Endothelial cell of umbilical vein (primary cell): ENCODE measurements around the gene HSPBAP1. TPM values are rescaled to one million over a fixed set of nuclear protein-coding genes. Genes with fewer than 3 reads are reported as not detected.

Experiments used
- BruUV-seq: library from RNA; stranded (reverse); fragments of 400-500 nt; replicated peaks from 2 replicates; lab custom pipeline; 2021; lab: Mats Ljungman, UMichigan
- CTCF ChIA-PET: fragments of 300-600, 350-600 bp; sonication (Branson Sonifier 250); formaldehyde crosslinking; loops from one replicate; lab custom pipeline; 2021; ENCODE audit warnings: antibody characterized with exemption, inconsistent platforms; lab: Charles Lee
- POLR2A ChIA-PET: fragments of 300-600, 350-600 bp; sonication (Branson Sonifier 250); formaldehyde crosslinking; loops from one replicate; lab custom pipeline; 2021; ENCODE audit warnings: antibody characterized with exemption, inconsistent platforms; lab: Charles Lee
- DNase-seq: peaks from one replicate; pipeline ENCODE4 v3.0.0-alpha.2; 2011; ENCODE audit warnings: low read depth, low spot score
- FAIRE-seq: peaks from 2 replicates; lab custom pipeline; 2011; peaks lifted over from hg19 to GRCh38; lab: Jason Lieb, UNC
- H2AFZ ChIP-seq: 2 replicates; pipeline ENCODE4 v1.6.0; 2012; ENCODE audit warnings: low read depth, low read length, control low read depth, inconsistent platforms
- H3K27ac ChIP-seq: 2 replicates; pipeline ENCODE4 v1.5.1; 2011; ENCODE audit warnings: low read depth, mild to moderate bottlenecking, control low read depth, low read length, moderate library complexity; ENCODE audit not compliant: insufficient read depth
- H3K27me3 ChIP-seq, 2 experiments: 2 replicates each; pipeline versions ENCODE4 v1.6.0 to v1.6.1; 2011; ENCODE audit warnings: low read length in 2 of 2, mixed read lengths in 1 of 2; ENCODE audit not compliant: control insufficient read depth in 2 of 2, insufficient read depth in 2 of 2
- H3K36me3 ChIP-seq, 2 experiments: 2 replicates in 1 of 2; 3 replicates in 1 of 2; pipeline ENCODE4 v1.5.1; 2011; ENCODE audit warnings: low read length in 2 of 2, mild to moderate bottlenecking in 1 of 2, moderate library complexity in 1 of 2; ENCODE audit not compliant: control insufficient read depth in 2 of 2, insufficient read depth in 2 of 2; ENCODE audit errors: extremely low read depth in 1 of 2
- H3K4me1 ChIP-seq: 3 replicates; pipeline ENCODE4 v1.5.1; 2011; ENCODE audit warnings: mild to moderate bottlenecking, low read length; ENCODE audit not compliant: control insufficient read depth, insufficient read depth; ENCODE audit errors: extremely low read depth
- H3K4me2 ChIP-seq: 2 replicates; pipeline ENCODE4 v1.6.1; 2011; ENCODE audit warnings: low read length, control low read depth, mixed read lengths; ENCODE audit not compliant: insufficient read depth
- H3K4me3 ChIP-seq, 3 experiments: fragments of 200-600 bp in 1 of 3; sonication (generic), shearing (Covaris generic) in 1 of 3; replicated peaks in 1 of 3; 2 replicates each; pipeline ENCODE4 v1.5.1; 2011 to 2016; ENCODE audit warnings: control low read depth in 3 of 3, low read length in 3 of 3, mild to moderate bottlenecking in 2 of 3, inconsistent platforms in 1 of 3, low read depth in 1 of 3, moderate library complexity in 1 of 3; ENCODE audit not compliant: insufficient read depth in 1 of 3
- H3K79me2 ChIP-seq: 2 replicates; pipeline ENCODE4 v1.6.0; 2012; ENCODE audit warnings: low read length, inconsistent platforms; ENCODE audit not compliant: control insufficient read depth, insufficient read depth
- H3K9ac ChIP-seq: replicated peaks from 2 replicates; pipeline ENCODE3; 2011; ENCODE audit warnings: low read length, control low read depth; ENCODE audit not compliant: insufficient read depth; ENCODE audit errors: extremely low read depth
- H3K9me1 ChIP-seq: replicated peaks from 3 replicates; pipeline ENCODE4 v1.6.0; 2011; ENCODE audit warnings: mild to moderate bottlenecking, low read length; ENCODE audit not compliant: control insufficient read depth, insufficient read depth; ENCODE audit errors: extremely low read depth
- H3K9me3 ChIP-seq: replicated peaks from 2 replicates; pipeline ENCODE4 v1.5.1; 2012; ENCODE audit warnings: low read length, inconsistent platforms; ENCODE audit not compliant: control insufficient read depth, insufficient read depth
- H4K20me1 ChIP-seq: replicated peaks from 2 replicates; pipeline ENCODE3; 2011; ENCODE audit warnings: mild to moderate bottlenecking, low read length; ENCODE audit not compliant: control insufficient read depth, insufficient read depth; ENCODE audit errors: extremely low read depth
- CTCF ChIP-seq, 2 donors: IDR thresholded peaks; 1 replicate in 1 of 2; 2 replicates in 1 of 2; pipeline ENCODE4 v1.5.1; 2011; ENCODE audit warnings: low read length in 2 of 2, mild to moderate bottlenecking in 2 of 2, moderate library complexity in 2 of 2, control low read depth in 1 of 2, inconsistent platforms in 1 of 2, low read depth in 1 of 2; ENCODE audit not compliant: insufficient read depth in 1 of 2; ENCODE audit errors: extremely low read depth in 1 of 2
- EZH2 ChIP-seq: IDR thresholded peaks from 2 replicates; pipeline ENCODE4 v1.6.1; 2012; ENCODE audit warnings: borderline replicate concordance, low read depth, mild to moderate bottlenecking, moderate library complexity, low read length, inconsistent platforms; ENCODE audit not compliant: severe bottlenecking
- FOS ChIP-seq: IDR thresholded peaks from 2 replicates; pipeline ENCODE4 v1.6.1; 2011; ENCODE audit warnings: mild to moderate bottlenecking, low read length, moderate library complexity, borderline replicate concordance; ENCODE audit not compliant: insufficient read depth
- GATA2 ChIP-seq: IDR thresholded peaks from 2 replicates; pipeline ENCODE4 v1.7.0; 2011; ENCODE audit warnings: low read depth, mild to moderate bottlenecking, moderate library complexity, mixed read lengths, low read length; ENCODE audit not compliant: insufficient read length, insufficient read depth
- JUN ChIP-seq: IDR thresholded peaks from 2 replicates; pipeline ENCODE4 v1.6.1; 2011; ENCODE audit warnings: borderline replicate concordance, low read depth; ENCODE audit not compliant: insufficient read length, insufficient read depth
- MAX ChIP-seq: IDR thresholded peaks from 2 replicates; pipeline ENCODE4 v1.6.1; 2011; ENCODE audit not compliant: insufficient read depth, insufficient read length
- MYC ChIP-seq: IDR thresholded peaks from one replicate; pipeline ENCODE4 v1.6.1; 2011; ENCODE audit warnings: mild to moderate bottlenecking, low read depth, low read length
- POLR2A ChIP-seq: IDR thresholded peaks from 2 replicates; pipeline ENCODE4 v1.6.1; 2012; ENCODE audit warnings: low read depth, mild to moderate bottlenecking, control low read depth, low read length
- POLR2AphosphoS5 ChIP-seq: IDR thresholded peaks from 2 replicates; pipeline ENCODE4 v1.6.1; 2012; ENCODE audit warnings: low read depth, mild to moderate bottlenecking, control low read depth, low read length, moderate library complexity; ENCODE audit not compliant: insufficient read depth
- dilution Hi-C: fragments of 300-500 bp; cut with MboI; formaldehyde crosslinking; loops from one replicate; pipeline ENCODE4 v1.15.0; 2019; ENCODE audit warnings: low sequenced_read_pairs; ENCODE audit not compliant: extremely low pct_ligation_motif_present
- intact Hi-C: fragments of 100-400 bp; cut with micrococcal nuclease; formaldehyde crosslinking; loops from one replicate; pipeline ENCODE4 v1.10.0; 2022
- polyA plus RNA-seq, 4 experiments: library from polyadenylated mRNA; depleted of rRNA in 3 of 4; stranded (reverse) in 3 of 4; unstranded in 1 of 4; fragments of >200 nt; gene quantifications; 2 replicates each; pipeline versions ENCODE4 v1.2.1 to v1.2.3, GENCODE V29; 2011 to 2012; ENCODE audit warnings: missing spikeins in 1 of 4
- total RNA-seq: library from RNA; stranded (reverse); gene quantifications from 2 replicates; pipeline ENCODE4 v1.2.3, GENCODE V29; 2021

Gene HSPBAP1
- total and polyA plus RNA-seq, 2 donors (not counting 3 experiments of a cell fraction or from before 2014, with no cell fraction given) = 5.3 to 10.6 TPM

- H3K36me3 ChIP-seq = peaks cover 0 to 2% of the 10 kb centered on the region in 2 experiments
- H3K27me3 ChIP-seq = no peaks in the 10 kb centered on the region
- no peak for FAIRE-seq
- no peak for DNase-seq
- CTCF ChIA-PET = no interaction called here
- no peak overlapping the region for H3K9ac ChIP-seq
- no peaks in the 10 kb centered on the region for H4K20me1 ChIP-seq
- no peaks in the 10 kb centered on the region for H3K79me2 ChIP-seq
- intact Hi-C loops (no loop called here), dilution Hi-C loops (no loop called here)
- H3K4me2 ChIP-seq = no peak overlapping the region
- H3K27ac ChIP-seq = no peak overlapping the region
- no peaks in the 10 kb centered on the region for H3K4me1 ChIP-seq
- TSS peak; percentile 20 for BruUV-seq
- H3K9me3 ChIP-seq = no peaks in the 10 kb centered on the region
- H2AFZ ChIP-seq = no peak overlapping the region
- POLR2A ChIA-PET = no interaction called here
- no peak overlapping the region for H3K4me3 ChIP-seq
- TF ChIP-seq CTCF (IDR thresholded peaks at IDR 0.05; ENCODE audit: extremely low read depth in 1 of 2, insufficient read depth in 1 of 2, low read depth in 1 of 2, low read length in 2 of 2) = no peak
- no peak for TF ChIP-seq JUN
- no peak for TF ChIP-seq POLR2AphosphoS5
- TF ChIP-seq GATA2 = no peak
- no peak for TF ChIP-seq EZH2
- TF ChIP-seq MYC = no peak
- TF ChIP-seq POLR2A = no peak
- no peak for TF ChIP-seq FOS
- no peak for TF ChIP-seq MAX
- H3K9me1 ChIP-seq = no peaks in the 10 kb centered on the region
Measured at GRCh38 chr3:122730240-122730639, 63.4 kb downstream of the HSPBAP1 start.
